Measurements from ENCODE around the gene VAT1. TPM values are rescaled to one million over a fixed set of nuclear protein-coding genes. Genes with fewer than 3 reads are reported as not detected.
"Not testable (repeated sequence)": the region's sequence is repeated elsewhere in the genome, so short reads cannot be mapped to it uniquely, and the experiment has no call there.

Gene VAT1
- 17.9 and 18.8 TPM in 2 replicates for total RNA-seq

- Mint-ChIP-seq H3K9me3 (no peaks in the 10 kb centered on the region), H3K27me3 (peaks cover 14% of the 10 kb centered on the region), H3K4me1 (peaks cover 32% of the 10 kb centered on the region), H3K27ac (peak within 1 kb of the TSS; percentile 48), H3K36me3 (ENCODE audit: low read depth) (no peaks in the 10 kb centered on the region), H3K4me3 (peak within 1 kb of the TSS; percentile 88)
- intact Hi-C loops (cut with micrococcal nuclease): loop anchor here (1.0 to 10.0 kb wide), 4 partner anchors 15 to 293 kb away; partner anchors contain the start of genes BRCA1 and TMEM106A
- peak; percentile 90 for DNase-seq
Observed at GRCh38 chr17:43021741-43022512, at the start of gene VAT1. Gene VAT1, minus strand, starts transcription at chr17:43022385. Its CDS starts 63 bp downstream, at chr17:43022322.

- Mint-ChIP-seq H3K27me3 (no peaks in the 10 kb centered on the region), H3K4me1 (no peaks in the 10 kb centered on the region), H3K36me3 (ENCODE audit: low read depth) (peaks cover 29% of the 10 kb centered on the region), H3K4me3 (no peak overlapping the region), H3K9me3 (no peaks in the 10 kb centered on the region), H3K27ac (no peak overlapping the region)
- DNase-seq: no peak
- intact Hi-C loops (cut with micrococcal nuclease): no loop called here
Observed at GRCh38 chr17:43070872-43071271, 48.7 kb upstream of the VAT1 start.

DNA sequence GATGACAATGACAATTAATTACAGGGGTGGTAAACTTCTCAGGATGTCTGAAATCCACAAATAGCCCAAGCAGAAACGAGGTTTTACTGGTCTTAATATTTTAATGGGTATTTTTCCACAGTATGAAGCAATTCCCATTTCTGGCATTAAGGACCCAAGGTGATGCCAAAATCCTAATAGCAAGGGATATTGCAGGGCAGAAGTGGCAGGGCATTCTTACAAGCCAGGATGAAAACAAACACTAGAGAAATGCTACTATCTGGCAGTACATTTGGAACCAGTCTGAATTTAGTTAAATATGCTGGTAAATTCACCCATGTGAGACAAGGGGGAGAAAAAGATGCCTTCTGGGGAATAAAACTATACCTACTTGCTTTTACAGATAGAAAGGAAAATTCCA lies 48.1 kb upstream of the VAT1 start:
- intact Hi-C loops (cut with micrococcal nuclease): no loop called here
- no peak for DNase-seq
- Mint-ChIP-seq H3K9me3 (no peaks in the 10 kb centered on the region), H3K27me3 (no peaks in the 10 kb centered on the region), H3K36me3 (ENCODE audit: low read depth) (peaks cover 29% of the 10 kb centered on the region), H3K4me3 (no peak overlapping the region), H3K27ac (no peak overlapping the region), H3K4me1 (no peaks in the 10 kb centered on the region)

DNA sequence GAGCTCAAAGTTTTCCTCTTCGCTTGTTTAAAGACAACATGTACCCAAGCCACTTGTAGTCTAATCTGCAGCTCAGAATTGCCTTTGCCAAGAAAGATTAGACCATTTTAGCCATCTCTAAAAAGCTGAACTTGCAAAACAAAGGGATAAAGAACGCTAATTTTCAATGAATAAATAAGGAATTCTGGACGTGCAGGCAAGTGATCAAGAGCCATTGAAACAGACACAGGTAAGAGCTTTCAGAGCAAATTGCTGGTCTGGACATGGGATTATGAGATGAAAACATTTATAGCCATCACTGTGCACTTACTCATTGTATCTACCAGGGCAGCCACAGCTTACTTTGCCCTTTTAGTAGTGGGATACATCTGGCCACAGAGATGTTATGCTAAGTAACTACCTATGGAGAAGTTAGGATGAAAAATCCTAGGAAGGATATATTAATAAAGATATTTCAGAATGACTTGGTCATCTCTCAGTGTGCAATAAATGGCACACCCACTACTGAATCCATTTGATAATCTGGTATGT lies 47.2 kb upstream of the VAT1 start:
- DNase-seq: no peak
- H3K27ac Mint-ChIP-seq: no peak overlapping the region
- no peaks in the 10 kb centered on the region for H3K27me3 Mint-ChIP-seq
- no peaks in the 10 kb centered on the region for H3K9me3 Mint-ChIP-seq
- no peaks in the 10 kb centered on the region for H3K4me1 Mint-ChIP-seq
- no peak overlapping the region for H3K4me3 Mint-ChIP-seq
- peaks cover 26% of the 10 kb centered on the region for H3K36me3 Mint-ChIP-seq (ENCODE audit: low read depth)
- intact Hi-C loops (cut with micrococcal nuclease): no loop called here

DNA sequence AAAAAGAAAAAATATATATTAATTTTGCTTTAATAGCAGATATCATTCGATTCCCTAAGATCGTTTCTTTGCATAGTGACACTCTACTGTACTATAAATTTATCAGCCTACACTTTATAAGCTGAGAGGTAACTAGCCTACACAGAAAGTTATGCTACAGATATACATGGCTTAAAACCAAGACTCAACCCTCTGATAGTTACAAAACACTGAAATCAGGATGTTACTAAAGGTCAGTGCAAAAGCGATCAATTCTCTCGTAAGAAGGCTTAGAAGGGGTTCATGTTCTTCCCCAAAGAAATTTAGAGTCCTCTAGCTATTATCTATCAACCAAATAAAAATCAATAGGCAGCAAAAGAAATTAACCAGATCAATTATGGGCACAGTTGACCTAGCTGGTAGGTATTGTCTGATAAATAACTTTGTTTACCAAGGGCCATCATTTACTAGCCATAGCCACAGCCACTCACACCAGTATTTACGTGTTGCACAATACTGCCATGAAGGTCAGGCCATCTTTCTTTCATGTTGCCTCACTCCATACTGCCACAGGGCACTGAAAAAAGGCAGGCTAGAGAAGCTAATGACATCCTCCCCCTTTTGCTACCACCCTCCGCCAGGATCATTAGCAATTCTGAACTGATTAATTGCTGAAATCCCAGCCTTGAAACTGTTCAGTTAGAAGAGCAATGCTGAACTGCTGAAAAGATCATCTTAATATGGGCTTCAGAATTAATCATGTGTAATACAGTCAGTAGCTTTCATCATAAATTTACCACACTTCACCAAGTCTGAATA lies 46.6 kb upstream of the VAT1 start:
- intact Hi-C loops (cut with micrococcal nuclease): no loop called here
- DNase-seq: no peak
- H3K4me3 Mint-ChIP-seq: no peak overlapping the region
- H3K4me1 Mint-ChIP-seq: no peaks in the 10 kb centered on the region
- H3K27me3 Mint-ChIP-seq: no peaks in the 10 kb centered on the region
- H3K36me3 Mint-ChIP-seq (ENCODE audit: low read depth): peaks cover 26% of the 10 kb centered on the region
- H3K9me3 Mint-ChIP-seq: no peaks in the 10 kb centered on the region
- H3K27ac Mint-ChIP-seq: no peak overlapping the region

- Mint-ChIP-seq H3K9me3 (no peaks in the 10 kb centered on the region), H3K27ac (no peak overlapping the region), H3K36me3 (ENCODE audit: low read depth) (peaks cover 38% of the 10 kb centered on the region), H3K4me3 (no peak overlapping the region), H3K27me3 (no peaks in the 10 kb centered on the region), H3K4me1 (no peaks in the 10 kb centered on the region)
- intact Hi-C loops (cut with micrococcal nuclease): no loop called here
- no peak for DNase-seq
Observed at GRCh38 chr17:43062984-43063638, 40.9 kb upstream of the VAT1 start.

DNA sequence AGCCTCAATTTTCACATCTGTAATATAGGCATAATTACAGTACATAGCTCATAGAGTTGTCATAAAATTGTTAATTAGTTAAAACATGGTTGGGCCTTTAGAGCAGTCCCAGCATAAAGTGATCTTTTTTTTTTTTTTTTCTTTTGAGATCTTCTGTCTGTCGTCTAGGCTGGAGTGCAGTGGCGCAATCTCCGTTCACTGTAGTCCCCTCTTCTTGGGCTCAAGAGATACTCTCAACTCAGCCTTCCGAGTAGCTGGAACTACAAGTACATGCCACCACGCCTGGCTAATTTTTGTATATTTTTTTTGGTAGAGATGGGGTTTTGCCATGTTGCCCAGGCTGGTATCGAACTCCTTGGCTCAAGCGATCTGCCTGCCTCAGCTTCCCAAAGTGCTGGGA lies 33.9 kb upstream of the VAT1 start:
- Mint-ChIP-seq H3K27me3 (no peaks in the 10 kb centered on the region), H3K4me3 (no peak overlapping the region), H3K4me1 (no peaks in the 10 kb centered on the region), H3K9me3 (no peaks in the 10 kb centered on the region), H3K27ac (no peak overlapping the region), H3K36me3 (ENCODE audit: low read depth) (peaks cover 36% of the 10 kb centered on the region)
- DNase-seq: no peak
- intact Hi-C loops (cut with micrococcal nuclease): no loop called here

DNA sequence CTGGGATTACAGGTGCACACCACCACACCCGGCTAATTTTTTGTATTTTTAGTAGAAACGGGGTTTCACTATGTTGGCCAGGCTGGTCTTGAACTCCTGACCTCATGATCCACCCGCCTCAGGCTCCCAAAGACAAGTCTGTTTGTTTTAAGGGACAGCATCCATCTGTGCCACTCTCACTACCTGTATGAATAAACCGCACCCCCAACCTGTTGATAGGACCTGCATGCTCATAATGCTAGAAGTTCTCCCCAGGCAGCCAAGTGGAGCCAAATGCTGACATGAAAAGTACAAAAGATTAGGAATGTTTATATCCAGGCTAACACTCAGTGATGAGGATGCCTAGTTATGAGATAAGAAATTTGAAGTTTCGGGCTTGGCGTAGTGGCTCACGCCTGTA lies 30.8 kb upstream of the VAT1 start:
- H3K4me3 Mint-ChIP-seq; intact Hi-C loops (cut with micrococcal nuclease): not testable (repeated sequence)
- H3K36me3 Mint-ChIP-seq (ENCODE audit: low read depth): peaks cover 37% of the 10 kb centered on the region

GRCh38 chr17:43051969-43052368 lies 29.8 kb upstream of the VAT1 start:
- intact Hi-C loops (cut with micrococcal nuclease): no loop called here
- Mint-ChIP-seq H3K36me3 (ENCODE audit: low read depth) (peaks cover 40% of the 10 kb centered on the region), H3K27ac (no peak overlapping the region), H3K4me3 (no peak overlapping the region), H3K4me1 (no peaks in the 10 kb centered on the region), H3K27me3 (no peaks in the 10 kb centered on the region), H3K9me3 (no peaks in the 10 kb centered on the region)
- DNase-seq: no peak

More for the DNA sequence above, 30.8 kb upstream of the VAT1 start:
- H3K4me1 Mint-ChIP-seq, H3K27me3 Mint-ChIP-seq, H3K9me3 Mint-ChIP-seq, DNase-seq, H3K27ac Mint-ChIP-seq: not testable (repeated sequence)

DNA sequence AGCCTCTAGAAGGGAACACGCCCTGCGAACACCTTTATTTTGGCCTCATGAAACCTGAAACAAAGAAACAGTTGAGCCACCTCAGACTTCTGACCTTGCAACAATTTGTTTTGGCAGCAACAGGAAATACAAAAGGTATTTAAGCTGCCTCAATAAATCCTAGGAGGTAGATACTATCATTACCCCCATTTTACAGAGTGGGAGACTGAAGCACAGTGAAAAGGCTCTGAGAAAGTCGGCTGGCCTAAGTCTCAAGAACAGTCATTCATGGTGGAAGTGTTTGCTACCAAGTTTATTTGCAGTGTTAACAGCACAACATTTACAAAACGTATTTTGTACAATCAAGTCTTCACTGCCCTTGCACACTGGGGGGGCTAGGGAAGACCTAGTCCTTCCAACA lies 21.8 kb upstream of the VAT1 start:
- no peak for DNase-seq
- Mint-ChIP-seq H3K27ac (no peak overlapping the region), H3K27me3 (no peaks in the 10 kb centered on the region), H3K36me3 (ENCODE audit: low read depth) (peaks cover 27% of the 10 kb centered on the region), H3K4me3 (no peak overlapping the region), H3K4me1 (no peaks in the 10 kb centered on the region), H3K9me3 (no peaks in the 10 kb centered on the region)
- intact Hi-C loops (cut with micrococcal nuclease): no loop called here

DNA sequence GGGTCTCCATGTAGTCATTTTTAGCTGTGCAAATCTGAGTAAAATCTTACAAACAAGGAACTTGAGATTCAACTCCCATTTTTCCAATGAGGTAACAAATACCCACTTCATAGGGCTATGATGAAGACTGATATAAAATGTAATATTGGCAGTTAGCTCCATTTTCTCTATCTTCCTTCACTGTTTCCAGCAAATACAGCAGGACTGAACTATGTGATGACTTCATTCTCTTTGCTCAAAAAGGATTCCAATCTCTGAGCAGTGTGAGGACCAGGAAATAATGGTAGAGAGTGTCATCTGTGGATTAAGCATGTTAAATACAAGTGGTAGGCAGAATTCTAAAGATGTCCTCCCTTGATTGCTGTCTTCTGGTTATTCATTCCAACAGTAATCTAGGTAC lies 21.1 kb upstream of the VAT1 start:
- no peak for DNase-seq
- intact Hi-C loops (cut with micrococcal nuclease): no loop called here
- no peaks in the 10 kb centered on the region for H3K9me3 Mint-ChIP-seq
- no peak overlapping the region for H3K4me3 Mint-ChIP-seq
- H3K27ac Mint-ChIP-seq: no peak overlapping the region
- H3K36me3 Mint-ChIP-seq (ENCODE audit: low read depth): peaks cover 25% of the 10 kb centered on the region
- no peaks in the 10 kb centered on the region for H3K27me3 Mint-ChIP-seq
- H3K4me1 Mint-ChIP-seq: no peaks in the 10 kb centered on the region

- no peak for DNase-seq
- Mint-ChIP-seq H3K9me3 (no peaks in the 10 kb centered on the region), H3K4me3 (no peak overlapping the region), H3K4me1 (no peaks in the 10 kb centered on the region), H3K27me3 (no peaks in the 10 kb centered on the region), H3K36me3 (ENCODE audit: low read depth) (peaks cover 22% of the 10 kb centered on the region), H3K27ac (no peak overlapping the region)
- intact Hi-C loops (cut with micrococcal nuclease): no loop called here
Observed at GRCh38 chr17:43042025-43042628, 19.9 kb upstream of the VAT1 start.

DNA sequence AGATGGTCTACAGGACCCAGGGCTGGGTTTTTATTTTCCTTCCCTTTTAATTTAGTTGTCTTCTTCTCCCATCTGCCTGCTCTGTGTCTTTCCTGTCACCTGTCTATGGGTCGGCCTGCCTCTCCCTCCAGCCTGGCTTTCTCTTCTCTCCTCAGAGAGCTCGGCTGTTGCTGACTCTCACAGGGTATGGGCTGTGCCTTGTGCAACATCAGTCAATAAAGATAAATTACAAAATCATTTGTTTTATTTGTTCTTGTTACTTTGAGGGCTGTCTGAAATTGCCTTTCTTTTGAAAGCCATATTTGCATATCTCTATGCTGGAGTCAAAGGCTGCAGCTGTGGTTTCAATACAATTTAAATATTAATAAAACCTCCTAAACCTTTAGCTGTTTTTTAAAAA lies 18.5 kb upstream of the VAT1 start:
- no peaks in the 10 kb centered on the region for H3K4me1 Mint-ChIP-seq

More for the DNA sequence above, 18.5 kb upstream of the VAT1 start:
- Mint-ChIP-seq H3K4me3 (no peak overlapping the region), H3K36me3 (ENCODE audit: low read depth) (peaks cover 20% of the 10 kb centered on the region), H3K9me3 (no peaks in the 10 kb centered on the region), H3K27ac (no peak overlapping the region), H3K27me3 (no peaks in the 10 kb centered on the region)
- intact Hi-C loops (cut with micrococcal nuclease): no loop called here
- DNase-seq: no peak
